Suppressor macrophage treated with lipopolysaccharide for 1 hour (primary cell): ENCODE results near the gene IFT80.
A peak's percentile ranks its signal among the peaks of the same experiment; 100 is the strongest.

ENCODE experiments used
- DNase-seq, 3 donors: peaks; one replicate each; pipeline ENCODE4 v3.0.0-alpha.2; 2020 to 2022

Gene IFT80

GRCh38 chr3:160399125-160400029 lies at the start of gene IFT80, which contains the start of gene SMC4:
TSS of gene IFT80 (minus strand) at chr3:160399225. CDS start at chr3:160384600, 14,625 bp downstream.
TSS of gene SMC4 (plus strand) at chr3:160399650. CDS start at chr3:160400827, 1,177 bp downstream.
- peak; percentile 96 to 98 (median 98) for DNase-seq

GRCh38 chr3:160447544-160447943 lies 48.5 kb upstream of the IFT80 start:
- DNase-seq, result peak in 2 of 3 donors; percentile 23 to 49

GRCh38 chr3:160446522-160447056 lies 47.6 kb upstream of the IFT80 start:
- DNase-seq, result no peak

- no peak for DNase-seq
Observed at GRCh38 chr3:160445854-160446253, 46.8 kb upstream of the IFT80 start.

- no peak for DNase-seq
Observed at GRCh38 chr3:160444411-160444810, 45.4 kb upstream of the IFT80 start.

GRCh38 chr3:160440687-160441086 lies 41.7 kb upstream of the IFT80 start:
- no peak for DNase-seq

GRCh38 chr3:160437083-160437455 lies 38.0 kb upstream of the IFT80 start:
- no peak for DNase-seq

GRCh38 chr3:160435747-160436146 lies 36.7 kb upstream of the IFT80 start:
- no peak for DNase-seq

GRCh38 chr3:160435095-160435494 lies 36.1 kb upstream of the IFT80 start:
- DNase-seq, result no peak

GRCh38 chr3:160434071-160434470 lies 35.0 kb upstream of the IFT80 start:
- DNase-seq, result no peak

- DNase-seq, result no peak
Observed at GRCh38 chr3:160427832-160428424, 28.9 kb upstream of the IFT80 start.

- DNase-seq, result no peak
Observed at GRCh38 chr3:160417311-160417710, 18.3 kb upstream of the IFT80 start.

GRCh38 chr3:160413613-160414248 lies 14.7 kb upstream of the IFT80 start:
- peak; percentile 80 to 82 (median 82) for DNase-seq

GRCh38 chr3:160412477-160412876 lies 13.5 kb upstream of the IFT80 start:
- no peak for DNase-seq

GRCh38 chr3:160409812-160410610 lies 11.0 kb upstream of the IFT80 start:
- no peak for DNase-seq

- peak; percentile 18 to 57 (median 51) for DNase-seq
Observed at GRCh38 chr3:160403796-160404470, 4.9 kb upstream of the IFT80 start.

- DNase-seq, result no peak
Observed at GRCh38 chr3:160403028-160403545, 4.1 kb upstream of the IFT80 start.

- DNase-seq, result no peak
Observed at GRCh38 chr3:160402221-160403027, 3.4 kb upstream of the IFT80 start.

- DNase-seq, result peak; percentile 71 to 80 (median 73)
Observed at GRCh38 chr3:160401291-160402095, 2.5 kb upstream of the IFT80 start.

- DNase-seq, result peak; percentile 32 to 66 (median 45)
Observed at GRCh38 chr3:160400702-160401150, 1.7 kb upstream of the IFT80 start.
